GM06990 (cell line): Measurements from ENCODE around the gene HADH.
"Not testable (repeated sequence)": the region's sequence is repeated elsewhere in the genome, so short reads cannot be mapped to it uniquely, and the experiment has no call there.

ENCODE experiments used
- DNase-seq: peaks from one replicate; pipeline ENCODE4 v3.0.0-alpha.2; 2011; ENCODE audit not compliant: insufficient read length; ENCODE audit errors: extremely low read depth
- H3K27me3 ChIP-seq: replicated peaks from 2 replicates; pipeline ENCODE4 v1.6.0; 2011; ENCODE audit warnings: low read length; ENCODE audit not compliant: control insufficient read depth, insufficient read depth
- H3K36me3 ChIP-seq: 2 replicates; pipeline ENCODE4 v1.5.1; 2011; ENCODE audit warnings: low read length; ENCODE audit not compliant: control insufficient read depth, insufficient read depth
- H3K4me3 ChIP-seq: replicated peaks from 2 replicates; pipeline ENCODE4 v1.5.1; 2011; ENCODE audit warnings: low read depth, mild to moderate bottlenecking, control low read depth, low read length
- CTCF ChIP-seq: IDR thresholded peaks from 2 replicates; pipeline ENCODE4 v1.5.1; 2011; ENCODE audit warnings: low read length, control low read depth, mild to moderate bottlenecking, inconsistent platforms; ENCODE audit not compliant: insufficient read depth, poor library complexity, severe bottlenecking

HADH gene

DNA sequence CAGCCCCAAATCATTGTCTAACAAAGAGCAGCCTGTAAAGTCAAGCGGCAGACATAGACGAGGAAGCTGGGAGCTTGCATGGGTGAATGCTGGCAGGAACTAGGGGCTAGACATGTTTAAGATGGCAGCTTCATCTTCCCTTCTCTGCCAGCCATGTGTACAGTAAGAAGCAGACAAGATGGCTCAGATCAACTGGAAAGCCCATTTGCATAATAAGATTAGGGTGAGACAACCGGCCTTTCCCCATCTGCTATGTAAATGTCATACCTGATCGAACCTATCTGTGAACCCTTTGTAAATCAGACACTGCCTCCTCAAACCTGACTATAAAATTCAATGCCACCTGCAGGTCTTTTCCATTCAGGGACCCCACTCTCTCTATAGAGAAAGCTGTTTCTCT, 22.8 kb upstream of the HADH start:
- H3K27me3 ChIP-seq, result no peaks in the 10 kb centered on the region
- H3K36me3 ChIP-seq, result no peaks in the 10 kb centered on the region
- H3K4me3 ChIP-seq, result no peak overlapping the region
- no peak for TF ChIP-seq CTCF
- no peak for DNase-seq

DNA sequence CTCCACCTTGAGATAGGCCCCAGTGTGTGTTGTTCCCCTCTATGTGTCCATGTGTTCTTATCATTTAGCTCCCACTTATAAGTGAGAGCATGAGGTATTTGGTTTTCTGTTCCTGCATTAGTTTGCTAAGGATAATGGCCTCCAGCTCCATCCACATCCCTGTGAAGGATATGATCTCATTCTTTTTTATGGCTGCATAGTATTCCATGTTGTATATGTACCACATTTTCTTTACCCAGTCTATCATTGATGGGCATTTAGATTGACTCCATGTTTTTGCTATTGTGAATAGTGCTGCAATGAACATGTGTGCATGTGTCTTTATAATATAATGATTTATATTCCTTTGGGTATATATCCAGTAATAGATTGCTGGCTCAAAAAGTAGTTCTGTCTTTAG, 22.2 kb upstream of the HADH start:
- not testable (repeated sequence) for DNase-seq, H3K4me3 ChIP-seq, H3K36me3 ChIP-seq, H3K27me3 ChIP-seq

DNA sequence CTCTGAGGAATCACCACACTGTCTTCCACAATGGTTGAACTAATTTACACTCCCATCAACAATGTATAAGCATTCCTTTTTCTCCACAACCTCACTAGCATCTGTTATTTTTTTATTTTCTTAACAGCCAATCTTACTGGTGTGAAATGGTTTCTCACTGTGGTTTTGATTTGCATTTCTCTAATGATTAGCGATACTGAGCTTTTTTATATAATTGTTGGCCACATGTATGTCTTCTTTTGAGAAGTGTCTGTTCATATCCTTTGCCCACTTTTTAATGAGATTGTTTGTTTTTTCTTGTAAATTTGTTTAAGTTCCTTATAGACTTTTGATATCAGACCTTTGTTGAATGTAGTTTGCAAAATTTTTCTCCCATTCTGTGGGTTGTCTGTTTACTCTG, 21.8 kb upstream of the HADH start:
- H3K4me3 ChIP-seq, DNase-seq, H3K27me3 ChIP-seq, H3K36me3 ChIP-seq: not testable (repeated sequence)

GRCh38 chr4:107970063-107970798, 19.5 kb upstream of the HADH start:
- no peak for TF ChIP-seq CTCF
- Histone ChIP-seq H3K4me3 (no peak overlapping the region), H3K27me3 (no peaks in the 10 kb centered on the region), H3K36me3 (no peaks in the 10 kb centered on the region)
- no peak for DNase-seq

DNA sequence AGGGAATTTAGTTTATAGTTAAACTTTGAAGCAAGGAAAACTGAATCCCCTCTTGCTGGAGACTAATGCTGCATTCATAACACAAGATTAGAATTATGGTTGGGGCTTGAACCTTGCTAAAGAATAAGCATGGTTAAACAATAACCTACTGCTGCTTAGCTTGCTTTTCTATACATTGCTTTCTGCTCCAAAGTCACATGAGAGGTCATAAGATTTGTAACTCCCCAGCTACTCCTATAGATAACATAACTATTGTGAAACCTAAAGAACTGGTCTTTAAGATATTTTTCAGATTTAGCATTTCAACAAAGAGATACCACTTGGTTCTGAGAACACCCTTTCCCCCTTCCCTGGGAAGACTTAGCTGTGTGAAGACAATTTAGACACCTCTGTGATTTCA, 17.1 kb upstream of the HADH start:
- no peak overlapping the region for H3K4me3 ChIP-seq
- no peak for TF ChIP-seq CTCF
- no peaks in the 10 kb centered on the region for H3K36me3 ChIP-seq
- no peaks in the 10 kb centered on the region for H3K27me3 ChIP-seq
- DNase-seq, result no peak

DNA sequence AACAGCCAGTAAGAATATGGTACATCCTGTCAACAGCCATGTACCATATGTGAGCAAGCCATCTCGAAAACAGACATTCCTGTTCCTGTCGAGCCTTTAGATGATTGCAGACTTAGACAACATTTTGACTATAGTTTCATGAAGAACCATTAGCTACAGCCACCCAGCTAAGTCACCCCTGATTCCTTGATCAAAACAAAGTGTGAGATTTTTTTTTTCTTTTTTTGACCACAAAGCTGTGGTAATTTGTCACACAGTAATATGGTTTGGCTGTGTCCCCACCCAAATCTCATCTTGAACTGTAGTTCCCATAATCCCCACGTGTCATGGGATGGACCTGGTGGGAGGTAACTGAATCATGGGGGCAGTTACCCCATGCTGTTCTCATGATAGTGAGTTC, 15.2 kb upstream of the HADH start:
- no peaks in the 10 kb centered on the region for H3K36me3 ChIP-seq

More for the DNA sequence above, 15.2 kb upstream of the HADH start:
- no peak overlapping the region for H3K4me3 ChIP-seq
- no peaks in the 10 kb centered on the region for H3K27me3 ChIP-seq
- TF ChIP-seq CTCF, result no peak
- DNase-seq, result no peak
